ENCODE results near the gene ATP13A5.

- TF ChIP-seq POLR2A (IDR thresholded peaks at IDR 0.05; ENCODE audit: low read depth, low read length) = no peak
- TF ChIP-seq POLR2AphosphoS5 (IDR thresholded peaks at IDR 0.05; ENCODE audit: low read depth, low read length) = no peak
- no peak for TF ChIP-seq TAF1 (IDR thresholded peaks at IDR 0.05; ENCODE audit: low read depth, low read length)
- TF ChIP-seq POU2F2 (IDR thresholded peaks at IDR 0.05; ENCODE audit: low read depth, low read length) = no peak
Measured at GRCh38 chr3:193348686-193349085, 29.9 kb downstream of the ATP13A5 start.

Measured in GM12891 (cell line).